Activated CD4-positive, CD25-positive, alpha-beta regulatory T cell treated with anti-CD3 and anti-CD28 coated beads, Interleukin-2, amount 50 U/mL, for 16 hours (primary cell): Measurements from ENCODE around the gene PLPP6.
"Not testable (repeated sequence)": the region's sequence is repeated elsewhere in the genome, so short reads cannot be mapped to it uniquely, and the experiment has no call there.

ENCODE experiments used
- DNase-seq: peaks from one replicate; pipeline ENCODE4 v3.0.0-alpha.2; 2020; ENCODE audit warnings: low read depth, low spot score

Gene PLPP6

DNA sequence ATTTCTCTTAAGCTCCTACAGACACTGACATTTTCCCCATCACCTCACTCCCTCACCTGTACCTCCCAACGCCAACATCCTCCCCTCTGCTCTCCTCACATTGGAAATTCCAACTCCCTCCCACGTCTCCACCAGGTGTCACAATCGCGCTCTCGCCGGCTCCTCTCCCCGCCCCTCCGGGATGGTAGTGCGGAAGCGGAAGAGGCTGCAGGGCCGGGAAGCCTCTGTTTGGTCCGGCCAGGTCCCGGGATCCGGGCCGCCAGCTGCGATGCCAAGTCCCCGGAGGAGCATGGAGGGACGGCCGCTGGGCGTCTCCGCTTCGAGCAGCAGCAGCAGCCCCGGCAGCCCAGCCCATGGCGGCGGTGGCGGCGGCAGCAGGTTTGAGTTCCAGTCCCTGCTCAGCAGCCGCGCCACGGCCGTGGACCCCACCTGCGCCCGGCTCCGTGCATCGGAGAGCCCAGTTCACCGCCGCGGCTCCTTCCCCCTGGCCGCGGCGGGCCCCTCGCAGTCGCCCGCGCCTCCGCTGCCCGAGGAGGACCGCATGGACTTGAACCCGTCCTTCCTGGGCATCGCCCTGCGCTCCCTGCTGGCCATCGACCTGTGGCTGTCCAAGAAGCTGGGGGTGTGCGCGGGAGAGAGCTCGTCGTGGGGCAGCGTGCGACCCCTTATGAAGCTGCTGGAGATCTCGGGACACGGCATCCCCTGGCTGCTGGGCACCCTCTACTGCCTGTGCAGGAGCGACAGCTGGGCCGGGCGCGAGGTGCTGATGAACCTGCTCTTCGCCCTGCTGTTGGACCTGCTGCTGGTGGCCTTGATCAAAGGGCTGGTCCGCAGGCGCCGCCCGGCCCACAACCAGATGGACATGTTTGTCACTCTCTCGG is at the start of gene PLPP6:
TSS of gene PLPP6 (plus strand) at position 187 of the 881 bp plus-strand sequence. CDS start at position 269, 82 bp downstream.
- DNase-seq: peak; percentile 48

- no peak for DNase-seq
Measured at GRCh38 chr9:4614627-4615026, 47.5 kb upstream of the PLPP6 start.

DNA sequence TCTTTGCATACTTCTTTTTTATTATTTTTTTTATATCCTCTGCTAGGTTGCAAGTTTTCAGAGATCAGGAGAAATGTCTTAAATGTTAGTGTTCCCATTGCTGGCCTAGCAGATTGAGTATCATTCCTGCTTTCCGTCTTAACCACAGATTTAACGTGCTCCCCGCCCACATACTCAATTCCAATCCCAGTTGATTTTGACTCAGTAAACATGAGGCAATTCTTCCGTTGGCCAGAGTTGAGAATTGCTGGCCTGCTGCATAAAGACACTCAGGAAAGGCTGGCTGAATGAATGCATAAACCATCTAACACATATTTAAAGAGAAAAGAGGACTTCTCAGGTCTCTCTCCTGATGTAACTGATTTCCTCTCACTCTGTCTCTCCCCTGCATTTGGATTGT is 46.8 kb upstream of the PLPP6 start:
- DNase-seq: no peak

DNA sequence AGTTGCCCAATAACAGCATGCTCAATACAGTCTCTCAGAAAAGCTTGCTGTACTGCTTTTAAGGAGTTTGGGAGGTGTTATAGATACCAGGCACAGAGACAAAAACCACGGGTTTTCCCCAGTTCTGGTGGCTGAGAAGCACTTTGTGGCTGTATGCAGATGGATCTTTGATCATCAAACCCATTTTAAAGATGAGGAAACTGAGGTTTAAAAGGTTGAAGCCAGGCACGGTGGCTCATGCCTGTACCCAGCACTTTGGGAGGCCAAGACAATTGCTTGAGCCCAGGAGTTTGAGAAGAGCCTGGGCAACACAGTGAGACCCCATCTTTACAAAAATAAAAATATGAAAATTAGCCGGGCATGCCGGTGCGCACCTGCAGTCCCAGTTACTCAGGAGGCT is 46.3 kb upstream of the PLPP6 start:
- no peak for DNase-seq

GRCh38 chr9:4617752-4618151 is 44.3 kb upstream of the PLPP6 start:
- DNase-seq: no peak

DNA sequence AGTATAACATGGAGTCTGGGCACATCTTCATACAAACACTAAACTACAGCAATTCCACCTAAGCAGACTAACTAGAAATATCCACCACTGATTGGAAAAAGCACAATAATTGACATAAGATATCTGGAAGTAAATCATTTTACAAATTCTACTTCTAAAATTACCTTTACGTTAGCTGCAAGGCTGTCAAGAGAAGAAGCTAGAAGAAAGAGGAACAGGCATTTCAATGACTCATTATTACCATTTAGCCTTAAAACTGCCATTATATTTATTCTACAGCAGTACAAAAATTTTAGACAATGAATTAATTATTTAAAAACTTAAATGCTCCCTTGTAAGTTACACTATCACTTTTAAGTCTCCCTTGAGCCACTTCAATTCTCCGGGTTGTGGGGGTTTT is 43.4 kb upstream of the PLPP6 start:
- DNase-seq: no peak

DNA sequence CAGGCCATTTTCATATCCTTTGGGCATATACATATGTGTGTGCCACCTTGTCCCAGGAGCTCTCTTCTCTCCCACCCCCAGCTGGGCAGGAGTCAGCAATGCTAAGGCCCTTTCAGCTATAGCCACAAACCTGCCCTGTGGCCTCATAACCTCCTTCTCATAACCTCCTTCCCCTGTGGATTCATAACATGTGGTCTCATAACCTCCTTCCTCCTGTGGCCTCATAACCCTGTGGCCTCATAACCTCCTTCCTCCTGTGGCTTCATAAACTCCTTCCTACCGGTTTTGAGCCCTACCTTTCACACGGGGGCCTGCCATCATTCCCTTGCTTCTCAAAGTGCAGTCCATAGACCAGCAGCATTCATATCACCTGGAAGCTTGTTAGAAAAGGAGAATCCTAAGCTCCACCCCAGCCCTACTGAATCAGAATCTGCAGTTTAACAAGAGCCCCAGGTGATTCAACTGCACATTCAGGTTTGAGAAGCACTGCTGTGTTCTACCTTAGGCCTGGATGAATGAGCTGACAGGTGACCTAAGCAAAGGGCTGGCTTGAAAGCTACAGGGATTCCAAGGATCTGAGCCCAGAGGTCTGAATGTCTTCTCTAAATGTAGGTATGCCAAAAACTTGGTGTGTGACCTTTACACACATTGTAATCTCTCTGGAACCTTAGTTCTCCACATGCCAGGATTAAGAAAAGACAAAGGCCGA is 41.9 kb upstream of the PLPP6 start:
- no peak for DNase-seq

GRCh38 chr9:4620881-4621555 is 41.1 kb upstream of the PLPP6 start:
- DNase-seq: no peak

DNA sequence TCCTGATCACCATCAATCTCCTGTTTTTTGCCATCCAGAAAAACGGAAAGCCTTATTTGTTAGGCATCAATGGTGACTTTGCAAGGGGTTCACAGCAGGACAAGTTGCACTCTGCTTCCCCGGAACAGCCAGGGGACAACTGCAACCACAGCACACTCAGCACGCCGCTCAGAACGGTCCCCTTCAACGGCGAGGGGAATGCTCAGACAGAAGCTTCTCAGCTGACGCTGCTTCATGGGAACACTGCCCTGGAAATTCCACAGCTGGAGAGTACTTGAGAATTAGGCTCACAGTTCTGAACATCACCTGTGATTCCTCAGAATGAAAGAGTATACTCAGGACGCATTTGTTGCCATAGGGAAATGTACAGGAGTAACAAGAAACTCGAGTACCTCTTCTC is 40.1 kb upstream of the PLPP6 start:
- DNase-seq: no peak

- no peak for DNase-seq
Measured at GRCh38 chr9:4630836-4631235, 31.3 kb upstream of the PLPP6 start.

DNA sequence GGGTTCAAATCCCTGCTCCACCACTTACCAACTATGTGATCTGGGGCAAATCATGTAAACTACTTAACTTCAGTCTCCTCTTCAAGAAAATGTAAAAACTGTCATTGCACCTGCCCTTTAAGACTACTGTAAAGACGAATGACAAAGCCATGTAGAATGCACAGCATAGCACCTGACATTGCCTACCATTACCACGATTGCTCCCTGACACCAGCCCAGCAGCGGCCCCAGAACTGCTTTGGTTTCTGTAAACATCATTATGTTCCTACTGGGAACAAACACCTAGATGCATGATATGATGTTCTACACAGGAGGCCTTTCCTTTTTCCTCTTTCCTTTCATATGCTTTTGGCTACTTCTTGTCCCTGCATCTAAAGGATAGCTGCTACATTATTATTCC is 23.1 kb upstream of the PLPP6 start:
- DNase-seq: no peak

DNA sequence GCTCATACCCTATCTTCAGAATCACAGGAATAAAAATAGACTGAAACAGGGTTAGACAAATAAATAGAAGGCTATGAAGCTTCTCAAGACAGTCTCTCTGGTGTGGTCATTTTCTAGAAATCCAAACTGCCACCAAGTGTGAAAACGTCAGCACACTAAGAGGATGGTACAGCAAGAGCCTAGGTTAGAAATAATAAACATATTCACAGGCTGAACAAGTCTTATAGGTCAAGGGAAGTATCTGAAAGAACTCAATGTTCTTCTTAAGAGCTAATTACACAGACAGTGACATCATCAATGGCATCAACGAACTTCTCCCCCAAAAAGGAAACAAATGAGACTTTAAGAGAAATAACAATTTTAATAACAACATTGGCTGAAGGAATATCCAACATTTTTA is 22.7 kb upstream of the PLPP6 start:
- DNase-seq: no peak

DNA sequence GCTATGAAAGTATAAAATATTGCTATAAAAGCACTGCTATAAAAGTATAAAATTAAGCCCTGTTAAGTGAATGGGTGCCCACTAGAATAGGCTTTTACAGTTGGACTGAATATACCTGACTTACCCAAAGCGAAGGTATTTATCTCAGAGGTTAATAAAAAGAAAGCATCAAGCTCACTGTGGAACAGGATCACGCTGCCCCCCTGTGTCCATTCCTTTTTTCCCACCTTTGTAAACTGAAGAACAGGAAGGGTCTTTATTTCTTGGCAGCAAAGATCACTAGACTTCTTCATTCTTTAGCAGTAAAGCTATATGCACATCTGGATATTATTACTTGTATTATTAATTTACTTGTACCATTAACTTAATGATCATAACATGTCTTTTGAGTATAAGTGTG is 22.1 kb upstream of the PLPP6 start:
- no peak for DNase-seq

DNA sequence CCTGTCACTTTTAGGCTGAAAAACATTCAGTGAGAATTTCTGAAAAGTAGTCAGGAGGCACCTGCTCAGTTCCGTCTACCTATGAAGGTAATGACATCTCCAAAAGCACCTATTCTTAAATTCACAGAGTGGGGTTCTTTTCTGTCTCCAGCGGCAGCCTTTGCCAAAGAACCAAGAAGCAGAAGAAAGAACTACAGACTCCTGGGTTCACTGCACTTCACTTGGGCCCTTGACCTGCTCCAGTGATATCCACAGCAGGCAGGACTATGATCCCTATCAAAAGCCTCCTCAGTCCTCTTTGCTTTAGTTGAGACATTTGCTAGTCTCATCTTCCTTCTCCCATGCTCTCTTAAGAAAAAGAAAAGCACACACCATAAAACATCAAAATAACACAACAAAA is 19.7 kb upstream of the PLPP6 start:
- DNase-seq: no peak

GRCh38 chr9:4654084-4654483 is 8.0 kb upstream of the PLPP6 start:
- no peak for DNase-seq

DNA sequence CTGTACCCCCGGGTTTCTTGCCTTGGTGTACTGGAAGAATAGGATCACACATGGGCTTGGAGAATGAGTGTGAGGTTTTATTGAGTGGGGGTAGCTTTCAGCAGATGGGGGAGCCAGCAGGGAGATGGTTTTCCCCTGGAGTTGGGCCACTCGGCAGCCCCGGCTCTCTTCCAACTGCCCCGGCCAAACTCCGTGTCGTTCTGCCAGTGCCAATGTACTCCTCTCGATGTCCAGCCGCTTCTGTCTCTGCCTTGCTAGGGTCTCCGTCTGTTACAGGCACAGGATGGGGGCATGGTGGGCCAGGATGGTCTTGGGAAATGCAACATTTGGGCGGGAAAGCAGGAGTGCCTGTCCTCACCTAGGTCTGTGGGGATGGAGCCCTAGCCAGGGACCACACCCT is 7.6 kb upstream of the PLPP6 start:
- no peak for DNase-seq

DNA sequence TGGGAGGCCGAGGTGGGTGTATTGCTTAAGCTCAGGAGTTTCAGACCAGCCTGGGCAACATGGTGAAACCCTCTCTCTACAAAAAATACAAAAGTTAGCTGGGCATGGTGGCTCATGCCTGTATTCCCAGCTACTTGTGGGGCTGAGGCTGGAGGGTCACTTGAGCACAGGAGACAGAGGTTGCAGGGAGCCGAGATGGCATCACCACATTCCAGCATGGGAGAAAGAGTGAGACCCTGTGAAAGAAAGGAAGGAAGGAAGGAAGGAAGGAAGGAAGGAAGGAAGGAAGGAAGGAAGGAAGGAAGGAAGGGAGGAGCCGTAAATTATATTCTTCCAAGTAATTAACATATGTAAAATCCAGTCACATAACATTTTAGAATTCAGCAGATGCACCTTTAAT is 5.9 kb upstream of the PLPP6 start:
- DNase-seq: not testable (repeated sequence)

GRCh38 chr9:4656621-4657020 is 5.5 kb upstream of the PLPP6 start:
- DNase-seq: no peak

GRCh38 chr9:4657426-4658159 is 4.5 kb upstream of the PLPP6 start:
- DNase-seq: no peak

DNA sequence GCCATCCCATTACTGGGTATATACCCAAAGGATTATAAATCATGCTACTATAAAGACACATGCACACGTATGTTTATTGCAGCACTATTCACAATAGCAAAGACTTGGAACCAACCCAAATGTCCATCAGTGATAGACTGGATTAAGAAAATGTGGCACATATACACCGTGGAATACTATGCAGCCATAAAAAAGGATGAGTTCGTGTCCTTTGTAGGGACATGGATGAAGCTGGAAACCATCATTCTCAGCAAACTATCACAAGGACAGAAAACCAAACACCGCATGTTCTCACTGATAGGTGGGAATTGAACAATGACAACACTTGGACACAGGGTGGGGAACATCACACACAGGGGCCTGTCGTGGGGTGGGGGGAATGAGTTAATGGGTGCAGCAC is 1.4 kb upstream of the PLPP6 start:
- DNase-seq: not testable (repeated sequence)

DNA sequence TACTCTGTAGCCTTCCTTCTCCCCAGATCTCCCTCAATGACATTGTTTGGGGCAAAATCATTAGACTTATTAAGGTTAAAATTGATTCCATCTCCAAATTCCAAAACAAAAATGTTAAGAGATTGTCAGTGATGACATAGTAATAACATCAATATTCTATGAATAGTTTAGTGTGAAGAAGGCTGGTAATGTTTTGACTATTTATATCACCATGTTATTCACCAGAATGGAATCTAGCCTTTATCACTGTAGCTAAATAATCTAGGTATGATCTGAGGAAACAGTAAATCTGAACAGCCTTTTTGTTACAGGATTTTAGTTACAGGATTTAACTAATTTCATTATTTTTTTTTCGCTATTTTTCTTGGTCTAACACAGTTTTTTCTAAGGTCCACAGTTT is 929 bp upstream of the PLPP6 start:
- no peak for DNase-seq

DNA sequence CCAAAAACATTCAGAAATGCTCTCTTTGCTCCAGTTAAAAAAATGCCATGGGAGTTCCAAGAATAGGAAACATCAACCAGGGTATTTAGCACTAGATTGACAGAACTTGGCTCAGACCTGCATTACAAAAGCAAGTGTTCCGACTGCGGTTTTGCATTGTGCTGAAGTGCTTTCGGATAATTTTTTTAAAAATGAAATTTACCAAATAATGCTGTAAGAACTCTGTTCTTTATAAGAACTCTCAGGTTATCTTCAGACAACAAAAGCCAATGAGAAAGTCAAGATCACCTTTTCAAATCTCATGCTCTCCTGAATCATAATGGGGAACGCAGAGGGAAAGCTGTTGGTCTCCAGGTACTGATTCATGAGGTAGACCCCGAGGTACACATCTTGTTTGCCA is 483 bp upstream of the PLPP6 start:
- no peak for DNase-seq
